HG02970 (cell line): ENCODE data around the gene ADGRB2.

Experiments
- ATAC-seq: cut with Tn5 transposase; IDR thresholded peaks from one replicate; pipeline ENCODE4 v1.9.1; 2021; ENCODE audit warnings: mild to moderate bottlenecking, moderate library complexity, moderate number of reproducible peaks; ENCODE audit not compliant: unreplicated experiment, low FRiP score

The ADGRB2 gene

DNA sequence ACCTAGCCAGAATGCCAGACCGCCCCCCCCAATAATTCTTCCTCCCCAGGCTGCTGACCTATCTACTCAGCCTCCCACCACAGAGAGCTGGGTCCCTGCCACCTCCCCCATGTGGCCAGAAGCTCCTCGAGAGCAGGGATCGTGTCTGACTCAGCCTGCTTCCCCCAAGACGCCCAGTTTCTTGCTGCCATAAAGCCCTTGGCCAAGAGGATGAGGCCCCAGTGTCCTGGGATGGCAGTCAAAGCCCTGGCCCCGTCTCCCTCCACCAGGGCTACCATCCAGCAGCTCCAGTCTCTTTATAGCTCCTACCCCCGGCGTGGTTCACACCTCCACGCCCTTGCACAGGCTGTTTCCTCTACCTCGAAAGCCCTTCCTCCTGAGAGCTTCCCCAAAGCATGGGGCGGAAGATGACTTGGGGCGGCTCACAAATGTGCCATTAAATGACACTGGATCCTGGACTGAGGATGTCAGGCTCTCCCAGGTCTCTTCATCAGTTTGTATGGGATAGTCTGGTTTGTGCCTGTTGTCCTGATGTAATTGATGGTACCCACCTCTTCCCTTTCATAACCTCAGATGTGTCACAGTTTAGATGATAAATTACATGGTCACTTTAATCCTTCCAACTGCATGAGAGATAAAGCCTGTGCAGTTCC, 13.2 kb downstream of the ADGRB2 start:
- ATAC-seq = no peak

DNA sequence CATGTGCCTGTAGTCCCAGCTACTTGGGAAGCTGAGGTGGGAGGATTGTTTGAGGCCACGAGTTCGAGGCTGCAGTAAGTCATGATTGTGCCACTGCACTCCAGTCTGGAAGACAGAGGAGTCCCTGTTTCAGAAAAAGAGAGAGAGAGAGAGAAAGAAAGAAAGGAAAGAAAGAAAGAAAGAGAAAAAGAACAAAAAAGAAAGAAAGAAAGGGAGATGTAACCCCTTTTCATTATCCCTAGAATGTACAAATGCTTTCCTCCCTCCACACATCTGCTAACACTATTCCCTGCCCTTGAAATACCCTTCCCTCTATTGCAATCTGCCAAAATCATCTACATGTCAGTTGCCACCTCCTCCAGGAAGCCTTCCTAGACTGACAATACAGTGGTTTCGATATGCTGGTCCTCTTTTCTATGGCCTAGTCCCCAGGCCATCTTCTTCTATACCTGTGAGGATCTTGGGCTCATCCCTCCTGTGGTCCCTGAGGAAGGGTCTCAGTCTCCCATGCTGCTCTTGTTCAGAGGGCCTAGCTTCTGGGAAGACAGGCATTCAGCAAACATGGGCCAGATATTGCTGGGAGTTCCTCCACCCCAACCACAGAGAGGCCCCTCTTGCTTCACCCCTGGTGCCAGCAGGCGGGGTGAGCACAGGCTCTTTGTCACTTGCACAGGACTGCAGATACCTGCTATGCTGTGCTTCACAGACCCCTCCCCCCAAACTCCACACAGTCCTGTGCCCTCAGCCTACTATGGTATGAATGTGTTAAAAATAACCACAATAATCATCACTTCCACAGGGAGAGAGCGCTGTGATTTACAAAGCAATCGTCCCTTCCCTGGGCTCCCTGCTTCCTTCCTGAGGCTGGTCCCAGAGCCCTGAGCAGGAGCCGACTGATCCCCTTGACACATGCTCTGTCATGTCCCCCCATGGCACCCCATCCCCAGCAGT, 14.1 kb downstream of the ADGRB2 start:
- no peak for ATAC-seq

DNA sequence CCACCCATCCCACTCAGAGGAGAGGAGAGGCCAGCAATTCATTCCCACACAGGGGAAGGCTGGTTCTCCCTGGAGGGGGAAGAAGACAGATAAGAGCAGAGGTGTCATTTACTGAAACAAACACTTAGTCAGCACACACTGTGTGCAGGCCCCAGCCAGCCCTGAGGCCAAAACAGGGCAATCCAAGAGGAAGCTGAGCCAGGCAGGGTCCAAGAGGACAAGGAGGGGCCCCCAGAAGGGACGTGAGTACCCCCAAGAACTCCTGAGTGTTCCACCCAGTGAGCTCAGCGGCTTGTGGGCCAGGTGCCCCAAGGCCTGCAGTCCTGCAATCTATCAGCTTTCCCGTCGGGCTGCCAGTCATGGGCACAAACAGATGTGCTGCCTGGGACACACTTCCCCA, 15.8 kb downstream of the ADGRB2 start:
- no peak for ATAC-seq

DNA sequence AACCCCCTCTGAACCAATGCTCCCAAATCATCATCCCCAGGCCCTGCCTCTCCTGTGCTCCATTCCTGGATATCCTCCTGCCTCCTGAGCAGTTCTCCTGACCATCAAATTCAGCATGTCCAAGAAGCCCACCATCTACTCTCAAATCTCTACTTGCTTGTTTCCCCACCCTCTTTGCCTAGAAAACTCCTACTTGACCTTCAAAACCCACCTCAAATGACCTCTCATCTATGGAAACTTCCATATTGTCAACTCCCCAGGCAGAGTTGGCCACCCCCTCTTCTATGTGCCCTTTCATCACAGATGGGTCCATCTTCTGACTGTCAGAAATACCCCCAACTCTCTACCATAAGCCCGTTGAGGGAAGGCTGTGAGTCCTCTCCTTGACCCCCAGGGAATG, 16.8 kb downstream of the ADGRB2 start:
- no peak for ATAC-seq

DNA sequence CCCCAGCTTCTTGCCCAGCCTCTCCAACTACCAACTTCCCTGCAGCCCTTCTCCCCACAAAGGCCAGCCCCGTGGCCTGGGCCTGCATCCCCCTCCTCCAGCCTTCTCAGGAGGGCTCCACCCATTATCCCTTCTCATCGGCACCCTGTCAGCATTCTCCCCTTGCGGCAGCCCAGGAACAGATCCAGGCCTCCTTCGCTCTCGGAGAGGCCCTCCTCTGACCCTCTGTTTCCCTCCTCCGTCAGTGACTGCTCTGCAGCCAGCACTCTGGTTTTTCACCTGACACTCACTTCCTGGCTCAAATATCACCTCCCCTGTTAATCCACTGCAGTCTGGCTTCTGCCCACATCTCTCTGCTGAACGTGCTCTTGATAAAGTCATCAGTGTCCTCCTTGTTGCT, 17.5 kb downstream of the ADGRB2 start:
- ATAC-seq = no peak

DNA sequence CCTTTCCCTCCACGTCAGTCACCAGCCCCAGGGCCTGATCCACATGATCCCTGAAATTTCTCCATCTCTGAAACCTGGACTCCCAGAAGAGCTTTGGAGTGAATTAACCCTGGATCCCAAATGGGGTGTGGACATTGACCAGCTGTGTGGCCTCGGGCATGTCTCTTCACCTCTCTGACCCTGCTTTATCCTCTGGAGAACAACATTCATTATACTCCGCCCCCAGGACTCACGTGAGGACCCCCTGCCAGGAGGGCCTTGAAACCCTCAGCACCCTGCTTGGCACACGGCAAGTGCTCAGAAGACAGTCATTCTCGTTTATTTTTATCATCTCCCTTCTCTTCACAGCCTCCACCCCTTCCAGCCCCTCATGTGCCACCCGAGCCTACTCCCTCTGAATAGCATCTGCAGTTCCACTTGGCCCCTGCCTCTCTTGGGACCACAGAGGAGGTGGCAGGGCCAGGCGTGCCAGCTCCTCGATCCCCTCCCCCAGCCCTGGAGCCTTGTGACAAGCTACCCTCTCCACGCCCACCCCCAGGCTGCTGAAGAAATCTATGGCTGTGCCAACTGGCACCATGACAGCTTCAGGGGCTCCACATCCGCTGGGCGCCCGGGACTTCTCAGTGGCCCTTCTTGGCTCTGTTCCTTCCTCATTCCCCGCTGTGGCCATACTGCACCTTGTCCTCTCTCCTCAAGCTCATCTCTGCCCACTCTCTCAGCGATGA, 18.0 kb downstream of the ADGRB2 start:
- no peak for ATAC-seq

DNA sequence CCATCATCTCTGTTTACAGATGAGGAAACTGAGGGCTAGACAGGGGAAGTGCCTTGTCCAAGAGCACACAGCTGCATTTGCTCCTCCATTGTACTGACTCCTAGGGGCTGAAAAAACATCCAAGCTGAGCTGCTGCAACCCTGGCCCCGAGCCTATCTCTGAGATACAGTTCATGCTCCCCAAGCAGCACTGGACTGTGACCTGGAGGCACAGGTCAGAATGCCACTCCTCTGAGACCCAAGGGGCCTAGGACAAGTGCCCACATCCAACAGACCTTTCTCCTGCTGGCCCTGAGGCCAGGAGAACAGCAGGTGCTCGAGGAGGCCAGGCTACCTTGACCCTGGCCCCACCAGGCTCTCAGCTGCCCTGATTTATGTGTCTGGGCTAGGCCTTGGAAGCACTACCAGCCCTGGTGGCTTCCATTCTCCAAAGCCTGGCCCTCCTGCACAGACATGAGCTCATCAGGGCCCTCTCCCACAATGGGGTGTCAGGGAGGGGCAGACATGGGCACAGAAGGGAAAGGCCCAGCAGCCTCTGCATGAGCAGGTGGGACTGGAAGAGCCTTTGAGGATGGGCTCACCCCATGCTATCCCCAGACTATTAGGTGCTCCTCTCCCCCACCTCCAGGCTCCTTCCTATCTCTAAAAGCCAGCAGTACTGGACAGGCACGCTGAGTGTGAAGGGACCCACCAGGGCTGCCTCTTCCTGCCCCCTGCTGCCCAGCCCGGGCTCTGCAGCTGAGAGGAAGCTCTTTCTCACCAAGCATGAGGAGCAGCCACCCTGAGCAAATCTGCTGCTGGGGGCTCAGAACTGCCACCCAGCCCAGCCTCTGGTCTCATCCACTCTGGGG, 18.8 kb downstream of the ADGRB2 start:
- no peak for ATAC-seq

DNA sequence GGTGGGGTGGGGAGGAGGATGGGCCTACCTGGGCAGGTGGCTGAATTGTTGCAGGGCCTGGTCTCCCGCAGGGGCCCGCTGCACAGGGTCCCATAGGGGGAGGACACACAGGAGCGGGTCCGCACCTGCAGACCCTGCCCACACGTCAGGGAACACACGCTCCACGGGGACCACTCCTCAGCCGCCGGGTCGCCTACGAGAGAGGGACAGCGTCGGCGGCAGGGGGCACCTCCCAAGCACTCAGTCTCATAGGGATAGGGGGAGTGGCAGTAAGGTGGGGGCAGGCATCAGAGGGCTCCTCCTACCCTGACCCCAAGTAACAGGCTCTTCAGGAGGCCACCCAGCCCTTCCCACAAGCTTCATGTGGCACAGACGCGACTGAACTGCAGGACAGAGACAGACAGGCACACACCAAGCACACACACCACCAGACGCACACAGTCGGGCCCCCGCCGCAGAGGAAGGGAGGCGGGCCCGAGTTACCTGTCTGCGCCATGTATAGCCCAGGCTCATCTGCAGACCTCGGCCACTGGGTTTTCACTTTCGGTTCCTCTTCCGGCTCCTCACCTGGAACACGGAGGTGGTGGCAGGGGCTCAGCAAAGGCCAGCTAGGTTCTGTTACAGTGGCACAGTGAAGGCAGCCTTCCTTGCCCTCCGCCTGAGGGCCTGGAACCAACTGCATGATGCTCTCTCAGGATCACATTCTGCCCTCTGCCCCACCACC, 19.8 kb downstream of the ADGRB2 start:
- no peak for ATAC-seq

DNA sequence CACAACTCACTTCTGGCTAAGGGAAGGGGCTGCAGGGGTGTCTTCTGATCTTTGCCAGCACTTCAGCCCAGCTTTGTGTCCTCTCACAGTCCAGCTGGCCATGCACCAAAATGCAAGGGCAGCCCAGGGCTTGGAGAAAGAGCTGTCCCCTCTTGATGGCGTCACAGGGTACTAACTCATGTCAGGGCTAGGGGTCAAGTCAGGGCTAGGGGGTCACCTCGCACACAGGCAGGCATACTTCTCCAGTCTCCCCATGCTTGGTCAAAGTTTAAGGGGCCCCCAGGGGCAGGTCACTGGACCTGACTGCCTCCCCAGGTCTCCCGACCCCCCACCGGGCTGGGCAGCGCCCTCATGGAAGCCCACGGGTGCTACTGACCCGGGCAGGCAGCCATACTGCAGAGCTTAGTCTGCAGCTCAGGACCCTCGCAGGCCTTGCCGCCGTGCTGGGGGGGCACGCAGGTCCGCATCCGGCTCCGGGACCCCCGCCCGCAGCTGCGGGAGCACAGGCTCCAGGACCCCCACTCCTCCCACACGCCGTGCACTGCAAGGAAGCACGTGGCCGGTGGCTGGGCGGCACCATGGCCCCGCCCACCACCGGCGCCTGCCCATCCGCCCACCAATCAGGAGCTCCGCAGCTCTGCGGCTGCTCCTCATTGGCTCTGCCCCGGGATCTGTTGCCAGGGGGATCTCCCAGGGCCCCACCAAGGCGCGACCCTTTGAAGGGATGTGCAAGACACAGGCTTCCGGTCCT, 21.5 kb downstream of the ADGRB2 start:
- no peak for ATAC-seq

DNA sequence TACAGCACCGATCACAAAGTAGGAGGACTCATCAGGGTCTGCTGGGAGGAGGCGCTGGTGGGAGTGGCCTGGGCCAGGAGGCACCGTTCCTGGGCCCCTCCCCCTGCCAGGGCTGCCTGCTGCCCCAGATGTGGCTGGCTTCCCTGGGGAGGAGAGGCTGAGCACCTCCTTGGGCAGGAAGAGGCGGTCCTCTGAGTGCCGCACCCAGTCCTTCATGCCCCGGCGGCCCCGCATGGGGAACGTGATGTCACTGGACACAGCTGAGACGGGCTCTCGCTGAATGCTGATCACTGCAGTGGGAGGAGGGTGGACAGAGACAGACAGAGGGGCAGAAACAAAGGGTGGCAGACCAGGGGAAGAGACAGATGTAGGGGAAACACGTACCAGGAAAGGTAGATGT, 24.8 kb downstream of the ADGRB2 start:
- no peak for ATAC-seq

DNA sequence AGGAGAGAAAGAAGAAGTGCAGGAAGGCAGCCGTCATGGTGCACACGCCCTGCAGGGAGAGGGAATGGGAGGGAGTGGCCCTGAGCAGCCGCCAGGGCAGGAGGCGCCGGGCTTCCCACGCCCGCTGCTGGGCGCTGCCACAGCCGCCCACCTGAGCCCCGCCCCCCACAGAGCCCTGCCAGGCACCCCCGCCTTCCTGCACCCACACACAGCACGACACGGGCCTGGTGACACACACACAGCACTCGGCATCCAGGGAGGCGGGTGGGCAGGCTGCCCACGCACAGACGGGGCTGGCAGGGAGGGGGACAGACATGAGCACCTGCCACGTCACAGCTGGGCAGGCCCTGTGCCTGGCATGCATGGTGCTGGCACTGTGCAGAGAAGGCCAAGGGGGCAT, 27.5 kb downstream of the ADGRB2 start:
- no peak for ATAC-seq

DNA sequence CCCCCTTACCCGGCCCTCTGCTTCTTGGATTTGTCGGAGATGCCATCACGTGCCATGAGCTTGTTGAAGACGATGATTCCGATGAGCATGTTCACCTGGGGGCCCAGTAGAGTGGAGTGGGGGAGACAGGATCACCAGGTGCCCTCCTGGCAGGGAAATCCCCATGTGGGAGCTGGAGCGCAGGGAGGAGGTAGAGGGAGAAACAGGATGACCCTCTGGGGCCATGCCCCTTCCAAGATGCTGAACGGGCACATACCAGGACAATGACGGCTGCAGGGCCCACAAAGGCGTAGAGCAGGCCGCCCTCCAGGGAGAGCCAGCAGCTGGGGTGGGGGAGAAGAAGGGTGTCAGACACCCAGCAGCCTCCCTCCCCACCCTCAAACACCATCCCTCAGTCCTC, 28.6 kb downstream of the ADGRB2 start:
- no peak for ATAC-seq

DNA sequence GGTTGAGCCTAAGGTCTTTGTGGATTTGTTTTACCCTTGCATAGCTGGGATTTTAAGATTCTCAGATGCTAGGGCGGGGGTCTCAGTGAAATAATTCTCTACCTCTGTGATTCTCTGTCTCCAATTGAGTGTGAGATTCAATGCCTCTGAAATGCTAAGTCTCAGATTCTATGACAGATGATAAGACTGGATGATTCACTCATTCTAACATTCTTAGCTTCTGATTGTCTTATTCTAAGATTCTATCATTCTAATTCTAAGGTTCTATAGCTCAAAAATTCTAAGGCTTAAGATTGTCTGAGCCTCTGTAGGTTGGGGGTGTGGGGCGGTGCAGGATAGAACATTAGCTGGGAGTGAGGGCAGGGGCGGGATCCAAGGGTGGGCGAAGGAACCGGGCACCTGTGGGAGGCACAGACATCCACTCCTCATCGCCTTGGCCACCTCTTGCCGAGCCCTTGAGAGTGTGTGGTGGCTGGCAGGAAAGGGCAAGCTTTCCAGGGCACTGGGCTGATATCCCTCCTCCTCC, 29.5 kb downstream of the ADGRB2 start:
- no peak for ATAC-seq

DNA sequence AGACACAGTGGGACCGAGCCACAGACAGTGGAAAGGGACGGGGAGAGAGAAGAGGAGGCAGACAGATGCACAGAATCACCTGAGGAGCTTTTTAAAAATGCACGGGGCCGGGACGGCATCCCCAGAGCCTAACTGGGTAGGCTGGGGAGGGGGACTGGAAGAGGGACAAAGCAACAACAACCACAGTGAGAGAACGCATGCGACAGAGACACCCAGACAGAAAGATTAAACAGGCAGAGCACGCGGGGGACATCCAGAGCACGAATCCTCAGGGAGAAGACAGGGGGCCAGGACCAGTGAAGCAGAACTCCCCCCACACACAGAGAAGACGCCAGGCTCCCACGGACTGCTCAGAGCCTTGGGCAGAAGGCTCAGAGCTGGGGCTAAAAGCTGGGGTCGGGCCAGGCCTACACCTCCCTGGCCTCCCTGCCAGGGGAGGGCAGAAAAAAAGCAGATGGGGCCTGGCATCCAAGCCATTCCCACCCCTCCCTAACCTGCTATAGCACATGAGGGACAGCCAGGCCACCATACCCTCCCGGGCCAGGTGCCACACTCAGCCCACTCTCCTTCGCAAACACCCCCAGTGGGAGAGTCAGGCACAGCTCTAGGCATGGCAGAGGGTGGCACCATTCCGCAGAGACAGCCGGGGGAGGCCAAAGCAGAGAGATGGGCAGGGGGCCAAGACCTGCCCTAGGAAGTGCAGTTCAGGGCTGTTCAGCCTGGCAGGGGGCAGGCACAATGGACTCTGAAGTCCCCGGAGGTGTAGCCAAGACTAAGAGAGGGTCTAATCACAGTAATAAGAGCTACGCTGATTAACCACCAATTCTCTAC, 30.5 kb downstream of the ADGRB2 start:
- ATAC-seq = no peak

DNA sequence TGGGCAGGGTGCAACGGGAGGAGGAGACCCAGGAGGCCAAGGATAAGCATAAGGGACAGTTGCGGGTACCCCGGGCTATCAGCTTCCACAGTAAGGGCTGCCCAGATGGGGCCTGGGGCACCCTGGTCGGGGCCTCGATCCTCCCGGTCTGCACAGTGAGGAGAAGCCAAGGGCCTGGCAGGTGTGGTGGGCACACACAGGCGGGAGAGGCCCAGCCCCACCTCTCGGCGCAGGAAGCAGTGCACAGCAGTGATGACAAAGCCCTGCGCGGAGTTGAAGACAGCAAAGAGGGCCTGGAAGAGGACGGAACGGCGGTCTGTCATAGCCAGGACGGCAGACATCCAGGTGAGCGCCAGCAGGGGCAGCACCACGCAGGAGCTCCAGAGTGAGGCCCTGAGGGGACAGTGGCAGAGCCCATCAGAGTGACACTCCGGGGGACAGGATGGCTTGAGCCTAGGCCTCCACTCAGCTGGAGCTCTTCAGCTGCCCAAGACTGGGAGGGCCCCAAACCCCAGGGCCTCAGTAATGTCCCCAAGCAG, 31.3 kb downstream of the ADGRB2 start:
- no peak for ATAC-seq

DNA sequence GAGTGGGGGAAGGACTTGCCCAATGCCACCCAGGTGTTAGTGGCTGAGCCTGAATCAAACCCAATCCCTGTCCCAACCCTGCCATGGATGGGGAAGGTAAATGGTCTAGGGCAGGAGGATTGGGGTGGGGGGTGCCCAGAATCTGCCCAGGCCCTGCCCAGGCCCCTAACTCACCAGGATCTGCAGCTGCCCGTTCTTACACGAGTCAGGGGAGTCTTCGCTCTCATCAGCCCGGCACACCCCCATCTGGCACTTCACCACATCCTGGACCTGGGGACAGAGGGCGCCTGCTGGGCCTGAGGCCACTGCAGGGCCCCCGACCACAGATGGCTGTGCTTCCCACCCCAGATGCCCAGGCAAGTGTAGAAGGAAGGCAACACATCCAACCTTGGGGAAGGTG, 31.8 kb downstream of the ADGRB2 start:
- ATAC-seq = no peak

DNA sequence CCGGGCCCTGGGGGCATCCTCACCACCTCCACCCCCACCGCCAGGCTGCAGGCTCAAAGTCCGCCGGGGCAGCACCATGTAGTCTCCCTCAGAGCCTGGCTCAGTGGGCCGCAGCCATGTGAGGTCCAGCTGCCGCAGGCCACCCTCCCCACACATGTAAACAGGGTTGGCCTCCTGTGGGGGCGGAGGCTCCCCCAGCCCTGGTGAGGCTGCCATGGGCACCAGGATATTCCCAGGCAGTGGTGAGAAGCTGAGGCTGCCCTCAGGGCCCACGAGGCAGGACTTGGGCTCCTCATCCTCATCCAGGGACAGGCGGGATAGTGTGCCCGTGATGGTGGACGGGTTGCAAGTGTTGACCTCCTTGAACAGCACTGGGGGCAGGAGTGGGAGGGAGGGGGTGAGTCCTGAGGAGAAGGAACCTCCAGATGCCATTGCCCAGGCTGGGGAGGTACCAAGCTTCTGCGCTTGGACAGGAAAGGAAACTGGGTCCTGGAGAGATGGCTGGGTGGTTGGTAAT, 33.0 kb downstream of the ADGRB2 start:
- no peak for ATAC-seq
